PC-3 (cell line): ENCODE measurements around the gene PDK4. TPM values are rescaled to one million over a fixed set of nuclear protein-coding genes. Genes with fewer than 3 reads are reported as not detected.

Source experiments
- ATAC-seq: fragments of 200-7000 bp; cut with Tn5 transposase; 2 replicates; pipeline ENCODE4 v1.9.1; 2020; ENCODE audit warnings: mild to moderate bottlenecking, moderate library complexity
- BruUV-seq: library from RNA; stranded (reverse); fragments of 400-500 nt; replicated peaks from 2 replicates; lab custom pipeline; 2021; lab: Mats Ljungman, UMichigan
- CTCF ChIA-PET: fragments of 300-600 bp; sonication (Branson Sonifier 250); formaldehyde crosslinking; loops from one replicate; lab custom pipeline; 2022; ENCODE audit warnings: antibody characterized with exemption; lab: Charles Lee
- POLR2A ChIA-PET: fragments of 300-600 bp; sonication (Branson Sonifier 250); formaldehyde crosslinking; loops from one replicate; lab custom pipeline; 2022; ENCODE audit warnings: antibody characterized with exemption; ENCODE audit not compliant: unreplicated experiment; lab: Charles Lee
- DNase-seq: peaks from one replicate; pipeline ENCODE4 v3.0.0-alpha.2; 2015
- H2AFZ ChIP-seq: fragments of 300-600 bp; sonication (generic); 2 replicates; pipeline ENCODE4 v1.6.0; 2016; ENCODE audit warnings: antibody characterized with exemption, low read length
- H3F3A ChIP-seq: fragments of 300-600 bp; sonication (generic); one replicate; pipeline ENCODE4 v1.6.0; 2017; ENCODE audit warnings: antibody characterized with exemption, low read length, control low read depth, mild to moderate bottlenecking; ENCODE audit not compliant: unreplicated experiment
- H3K27ac ChIP-seq: fragments of 300-600 bp; sonication (generic); 2 replicates; pipeline ENCODE4 v1.5.1; 2016; ENCODE audit warnings: mild to moderate bottlenecking, low read length
- H3K27me3 ChIP-seq: fragments of 300-600 bp; sonication (generic); 2 replicates; pipeline ENCODE4 v1.6.1; 2016; ENCODE audit warnings: low read length, mixed read lengths
- H3K36me3 ChIP-seq: fragments of 300-600 bp; sonication (generic); 2 replicates; pipeline ENCODE4 v1.6.1; 2016; ENCODE audit warnings: low read depth, mixed run types, low read length, mixed read lengths
- H3K4me1 ChIP-seq: fragments of 300-600 bp; sonication (generic); 2 replicates; pipeline ENCODE4 v1.5.1; 2016; ENCODE audit warnings: low read length; ENCODE audit not compliant: insufficient read depth
- H3K4me2 ChIP-seq: fragments of 300-600 bp; sonication (generic); 2 replicates; pipeline ENCODE4 v1.6.0; 2016; ENCODE audit warnings: low read length
- H3K4me3 ChIP-seq: fragments of 300-600 bp; sonication (generic); 2 replicates; pipeline ENCODE4 v1.5.1; 2016; ENCODE audit warnings: mild to moderate bottlenecking, low read length, mixed read lengths
- H3K79me2 ChIP-seq: fragments of 300-600 bp; sonication (generic); 2 replicates; pipeline ENCODE4 v1.6.1; 2017; ENCODE audit warnings: low read length, mixed read lengths
- H3K9ac ChIP-seq: fragments of 300-600 bp; sonication (generic); 2 replicates; pipeline ENCODE4 v1.6.0; 2016; ENCODE audit warnings: mild to moderate bottlenecking, low read length
- H3K9me2 ChIP-seq: fragments of 300-600 bp; sonication (generic); replicated peaks from 2 replicates; pipeline ENCODE4 v1.6.1; 2016; ENCODE audit warnings: mixed run types, low read length, mixed read lengths
- H3K9me3 ChIP-seq: fragments of 300-600 bp; sonication (generic); 2 replicates; pipeline ENCODE4 v1.6.1; 2016; ENCODE audit warnings: low read length, mixed read lengths
- H4K20me1 ChIP-seq: fragments of 300-600 bp; sonication (generic); 2 replicates; pipeline ENCODE4 v1.6.1; 2016; ENCODE audit warnings: low read length, mixed read lengths
- EZH2 ChIP-seq: fragments of 300-600 bp; sonication (generic); IDR thresholded peaks from one replicate; pipeline ENCODE4 v1.6.1; 2017; ENCODE audit warnings: antibody characterized with exemption, mild to moderate bottlenecking, low read length; ENCODE audit not compliant: unreplicated experiment
- EZH2phosphoT487 ChIP-seq: fragments of 300-600 bp; sonication (generic); IDR thresholded peaks from 2 replicates; pipeline ENCODE4 v1.6.1; 2018; ENCODE audit warnings: mild to moderate bottlenecking, antibody characterized with exemption, low read length, borderline replicate concordance
- intact Hi-C: fragments of 100-400 bp; cut with micrococcal nuclease; formaldehyde crosslinking; loops from 2 replicates; pipeline ENCODE4 v1.9.0; 2023
- total RNA-seq: library from RNA; depleted of rRNA; stranded (reverse); fragments of >200 nt; gene quantifications from 2 replicates; pipeline ENCODE4 v1.2.3, GENCODE V29; 2014
- TF ChIP-seq, protein P1 (sequence below): fragments of 300-600 bp; sonication (generic); conservative IDR thresholded peaks from 2 replicates; pipeline ENCODE4 v1.5.1; 2017; ENCODE audit warnings: antibody characterized with exemption, low read depth, mild to moderate bottlenecking, low read length

The PDK4 gene
- total RNA-seq, 1 experiment from 2014 or later: 3.2 TPM

DNA sequence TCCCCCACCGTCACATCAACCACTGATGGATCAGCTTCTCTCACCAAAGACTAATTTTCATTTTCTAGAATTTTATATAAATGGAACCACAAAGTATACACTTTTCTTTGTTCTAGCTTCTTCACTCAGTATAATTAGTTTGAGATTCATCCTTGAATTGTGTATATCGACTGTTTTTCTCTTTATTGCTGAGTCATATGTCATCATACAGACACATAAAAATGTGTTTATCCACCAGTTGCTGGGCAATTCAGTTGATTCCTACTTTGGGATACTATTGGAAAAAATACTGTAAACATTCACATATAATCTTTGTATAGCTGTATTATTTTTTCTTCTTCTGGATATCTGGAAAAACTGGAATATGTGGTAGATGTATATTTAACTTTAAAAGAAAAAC is 26.6 kb downstream of the PDK4 start:
- H3K79me2 ChIP-seq: no peaks in the 10 kb centered on the region
- no peak for DNase-seq
- intact Hi-C loops: no loop called here
- no peaks in the 10 kb centered on the region for H3K9me3 ChIP-seq
- ChIA-PET CTCF (interaction anchor here (0.7 kb wide), 1 partner anchor 120 kb away, joined by 3 read pairs; no protein-coding TSS in a partner anchor), POLR2A (no interaction called here)
- no TSS peak for BruUV-seq
- H3K27me3 ChIP-seq: no peaks in the 10 kb centered on the region
- TF ChIP-seq EZH2phosphoT487: no peak
- TF ChIP-seq, protein P1, sequence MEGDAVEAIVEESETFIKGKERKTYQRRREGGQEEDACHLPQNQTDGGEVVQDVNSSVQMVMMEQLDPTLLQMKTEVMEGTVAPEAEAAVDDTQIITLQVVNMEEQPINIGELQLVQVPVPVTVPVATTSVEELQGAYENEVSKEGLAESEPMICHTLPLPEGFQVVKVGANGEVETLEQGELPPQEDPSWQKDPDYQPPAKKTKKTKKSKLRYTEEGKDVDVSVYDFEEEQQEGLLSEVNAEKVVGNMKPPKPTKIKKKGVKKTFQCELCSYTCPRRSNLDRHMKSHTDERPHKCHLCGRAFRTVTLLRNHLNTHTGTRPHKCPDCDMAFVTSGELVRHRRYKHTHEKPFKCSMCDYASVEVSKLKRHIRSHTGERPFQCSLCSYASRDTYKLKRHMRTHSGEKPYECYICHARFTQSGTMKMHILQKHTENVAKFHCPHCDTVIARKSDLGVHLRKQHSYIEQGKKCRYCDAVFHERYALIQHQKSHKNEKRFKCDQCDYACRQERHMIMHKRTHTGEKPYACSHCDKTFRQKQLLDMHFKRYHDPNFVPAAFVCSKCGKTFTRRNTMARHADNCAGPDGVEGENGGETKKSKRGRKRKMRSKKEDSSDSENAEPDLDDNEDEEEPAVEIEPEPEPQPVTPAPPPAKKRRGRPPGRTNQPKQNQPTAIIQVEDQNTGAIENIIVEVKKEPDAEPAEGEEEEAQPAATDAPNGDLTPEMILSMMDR: no peak
- no peak for TF ChIP-seq EZH2
- no peak overlapping the region for H3K27ac ChIP-seq
- ATAC-seq: no peak
- H3K4me2 ChIP-seq: no peak overlapping the region
- H3K9ac ChIP-seq: no peak overlapping the region
- no peaks in the 10 kb centered on the region for H3K9me2 ChIP-seq
- no peak overlapping the region for H2AFZ ChIP-seq
- H4K20me1 ChIP-seq: no peaks in the 10 kb centered on the region
- no peak overlapping the region for H3K4me3 ChIP-seq
- no peaks in the 10 kb centered on the region for H3K36me3 ChIP-seq
- H3F3A ChIP-seq: no peaks in the 10 kb centered on the region
- no peaks in the 10 kb centered on the region for H3K4me1 ChIP-seq

DNA sequence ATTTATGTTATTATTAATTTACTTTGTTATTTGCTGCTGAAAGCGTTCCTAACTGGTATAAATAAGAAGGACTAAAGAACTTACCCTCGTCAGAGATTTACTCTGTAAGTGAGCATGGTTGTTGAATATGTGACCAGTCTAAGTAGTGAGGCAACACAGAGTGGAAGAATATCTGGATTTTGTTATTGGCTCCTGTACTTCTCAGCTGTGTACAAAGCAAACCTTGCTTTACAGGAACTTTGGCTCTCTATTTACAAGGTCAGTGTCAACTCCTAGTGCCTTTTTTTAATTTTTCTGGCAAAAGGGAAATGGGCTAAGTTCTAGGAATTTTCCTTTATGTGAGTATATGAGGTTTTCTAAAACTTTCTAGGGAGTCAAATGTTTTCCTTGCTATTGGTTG is 35.6 kb downstream of the PDK4 start:
- Histone ChIP-seq H3K79me2 (no peaks in the 10 kb centered on the region), H3K9me2 (no peaks in the 10 kb centered on the region), H3K9me3 (no peaks in the 10 kb centered on the region), H3K27me3 (peaks cover 13% of the 10 kb centered on the region; the same call in 1 of the 2 replicates), H4K20me1 (no peaks in the 10 kb centered on the region), H3K4me1 (no peaks in the 10 kb centered on the region), H3K27ac (no peak overlapping the region), H3K9ac (no peak overlapping the region), H2AFZ (no peak overlapping the region), H3F3A (no peaks in the 10 kb centered on the region), H3K4me3 (no peak overlapping the region), H3K4me2 (no peak overlapping the region), H3K36me3 (no peaks in the 10 kb centered on the region)
- BruUV-seq: no TSS peak
- ATAC-seq: no peak
- CTCF ChIA-PET: no interaction called here
- DNase-seq: no peak
- TF ChIP-seq EZH2 (no peak), EZH2phosphoT487 (no peak)
- TF ChIP-seq, protein P1: no peak
- intact Hi-C loops: no loop called here
- POLR2A ChIA-PET: no interaction called here

DNA sequence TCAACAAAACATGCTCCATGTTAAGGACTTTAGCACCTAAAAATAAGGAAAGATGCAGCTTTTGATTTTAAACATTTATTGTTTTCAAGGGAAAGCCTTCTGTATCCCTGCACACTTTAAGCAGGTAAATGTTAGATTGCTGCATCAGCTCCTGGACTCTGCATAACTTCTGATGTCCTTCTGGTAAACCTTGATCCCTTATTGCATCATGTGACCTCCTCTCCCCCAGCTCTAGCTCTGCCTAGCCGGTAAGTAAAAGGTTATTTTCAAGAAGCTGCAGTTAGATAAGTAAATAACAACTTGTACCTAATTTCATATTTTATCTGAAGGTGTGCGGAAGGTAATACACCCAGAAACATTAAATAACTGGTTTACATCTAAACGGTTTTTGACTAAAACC is 37.5 kb downstream of the PDK4 start:
- Histone ChIP-seq H3K79me2 (no peaks in the 10 kb centered on the region), H3K9ac (no peak overlapping the region), H3K4me2 (no peak overlapping the region), H3K27me3 (peaks cover 13% of the 10 kb centered on the region; the same call in 1 of the 2 replicates), H2AFZ (no peak overlapping the region), H3K4me1 (no peaks in the 10 kb centered on the region), H3K4me3 (no peak overlapping the region), H3K36me3 (no peaks in the 10 kb centered on the region), H3K9me2 (no peaks in the 10 kb centered on the region), H3K27ac (no peak overlapping the region), H3F3A (no peaks in the 10 kb centered on the region), H3K9me3 (no peaks in the 10 kb centered on the region), H4K20me1 (no peaks in the 10 kb centered on the region)
- BruUV-seq: no TSS peak
- CTCF ChIA-PET: no interaction called here
- DNase-seq: no peak
- POLR2A ChIA-PET: no interaction called here
- intact Hi-C loops: no loop called here
- TF ChIP-seq, protein P1: no peak
- TF ChIP-seq EZH2 (no peak), EZH2phosphoT487 (no peak)
- ATAC-seq: no peak
